Transverse colon (tissue), 4 donors: ENCODE measurements around the gene XPC.

ENCODE experiments used
- EP300 ChIP-seq: sonication (generic); formaldehyde crosslinking; IDR thresholded peaks from one replicate; pipeline ENCODE4 v1.6.1; 2017; ENCODE audit warnings: antibody characterized with exemption, low read depth
- POLR2A ChIP-seq: fragments of 450-650 bp; IDR thresholded peaks from one replicate; pipeline ENCODE4 v1.6.1; 2016; ENCODE audit warnings: antibody characterized with exemption, mild to moderate bottlenecking, moderate library complexity
- POLR2AphosphoS5 ChIP-seq, 3 donors: sonication (generic); formaldehyde crosslinking; IDR thresholded peaks; one replicate each; pipeline ENCODE4 v1.6.1; 2016; ENCODE audit warnings: antibody characterized with exemption in 3 of 3
- TF ChIP-seq, protein P1 (sequence below), 5 experiments: fragments of 200-600 bp in 3 of 5; fragments of 450-650 bp in 2 of 5; sonication (generic) in 3 of 5; IDR thresholded peaks; 1 replicate in 2 of 5; 2 replicates in 3 of 5; pipeline ENCODE4 v1.5.1; 2016 to 2017; ENCODE audit warnings: antibody characterized with exemption in 5 of 5, inconsistent platforms in 3 of 5, mild to moderate bottlenecking in 2 of 5, moderate library complexity in 1 of 5

- TF ChIP-seq, protein P1, sequence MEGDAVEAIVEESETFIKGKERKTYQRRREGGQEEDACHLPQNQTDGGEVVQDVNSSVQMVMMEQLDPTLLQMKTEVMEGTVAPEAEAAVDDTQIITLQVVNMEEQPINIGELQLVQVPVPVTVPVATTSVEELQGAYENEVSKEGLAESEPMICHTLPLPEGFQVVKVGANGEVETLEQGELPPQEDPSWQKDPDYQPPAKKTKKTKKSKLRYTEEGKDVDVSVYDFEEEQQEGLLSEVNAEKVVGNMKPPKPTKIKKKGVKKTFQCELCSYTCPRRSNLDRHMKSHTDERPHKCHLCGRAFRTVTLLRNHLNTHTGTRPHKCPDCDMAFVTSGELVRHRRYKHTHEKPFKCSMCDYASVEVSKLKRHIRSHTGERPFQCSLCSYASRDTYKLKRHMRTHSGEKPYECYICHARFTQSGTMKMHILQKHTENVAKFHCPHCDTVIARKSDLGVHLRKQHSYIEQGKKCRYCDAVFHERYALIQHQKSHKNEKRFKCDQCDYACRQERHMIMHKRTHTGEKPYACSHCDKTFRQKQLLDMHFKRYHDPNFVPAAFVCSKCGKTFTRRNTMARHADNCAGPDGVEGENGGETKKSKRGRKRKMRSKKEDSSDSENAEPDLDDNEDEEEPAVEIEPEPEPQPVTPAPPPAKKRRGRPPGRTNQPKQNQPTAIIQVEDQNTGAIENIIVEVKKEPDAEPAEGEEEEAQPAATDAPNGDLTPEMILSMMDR (IDR thresholded peaks at IDR 0.05), result no peak
- TF ChIP-seq POLR2AphosphoS5 (IDR thresholded peaks at IDR 0.05) (no peak), POLR2A (no peak), EP300 (no peak)
Measured at GRCh38 chr3:14156201-14156600, 22.2 kb downstream of the XPC start.
